NOMO-1 treated with dmso at 0.1 percent for 144 hours (cell line): ENCODE measurements around the gene PXDN.

Experiments
- DNase-seq: peaks from one replicate; lab custom pipeline; 2025; ENCODE audit not compliant: unreplicated experiment; lab: John Stamatoyannopoulos, UW

PXDN gene

DNA sequence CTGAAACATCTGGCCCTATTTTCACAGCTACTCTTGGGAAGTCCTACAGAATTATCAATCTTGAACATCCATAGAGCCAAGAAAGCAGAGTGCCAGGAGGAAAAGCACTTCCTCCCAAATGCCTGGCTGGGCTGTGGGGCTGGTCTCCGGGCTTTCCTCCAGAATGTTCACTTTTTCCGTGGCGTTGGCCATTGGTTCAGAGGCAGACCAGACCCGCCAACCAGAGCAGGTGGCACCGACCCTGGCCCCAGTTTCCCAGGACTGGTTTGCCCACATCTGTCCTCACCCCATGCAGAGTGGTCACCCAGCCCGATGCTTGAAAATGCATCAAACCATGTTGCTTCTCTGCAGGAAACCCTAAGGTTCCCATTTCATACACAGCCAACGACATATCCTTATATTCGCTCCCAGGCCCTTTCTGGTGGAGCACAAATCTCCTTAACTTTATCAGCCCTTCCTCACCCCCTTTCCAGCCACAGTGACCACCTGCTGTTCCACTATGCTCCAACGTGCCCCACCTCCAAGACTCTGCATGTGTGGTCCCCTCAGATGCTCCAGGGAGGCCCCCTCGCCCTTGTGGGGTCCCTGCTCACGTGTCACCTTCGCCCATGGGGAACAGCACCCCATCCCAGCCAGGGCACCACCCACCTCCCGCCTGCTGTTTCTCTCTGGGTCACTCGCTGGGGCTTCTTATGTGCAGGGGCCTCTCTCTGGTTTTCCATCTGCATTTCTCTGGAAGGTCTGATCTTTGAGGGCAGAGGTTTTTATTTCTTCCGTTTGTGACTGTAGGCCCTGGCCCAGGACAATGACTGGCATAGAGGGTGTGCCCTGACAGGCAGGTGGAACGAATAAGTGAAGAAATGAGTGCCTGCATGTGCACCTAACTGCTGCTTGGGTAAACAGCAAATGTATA, 92.9 kb downstream of the PXDN start:
- no peak for DNase-seq

DNA sequence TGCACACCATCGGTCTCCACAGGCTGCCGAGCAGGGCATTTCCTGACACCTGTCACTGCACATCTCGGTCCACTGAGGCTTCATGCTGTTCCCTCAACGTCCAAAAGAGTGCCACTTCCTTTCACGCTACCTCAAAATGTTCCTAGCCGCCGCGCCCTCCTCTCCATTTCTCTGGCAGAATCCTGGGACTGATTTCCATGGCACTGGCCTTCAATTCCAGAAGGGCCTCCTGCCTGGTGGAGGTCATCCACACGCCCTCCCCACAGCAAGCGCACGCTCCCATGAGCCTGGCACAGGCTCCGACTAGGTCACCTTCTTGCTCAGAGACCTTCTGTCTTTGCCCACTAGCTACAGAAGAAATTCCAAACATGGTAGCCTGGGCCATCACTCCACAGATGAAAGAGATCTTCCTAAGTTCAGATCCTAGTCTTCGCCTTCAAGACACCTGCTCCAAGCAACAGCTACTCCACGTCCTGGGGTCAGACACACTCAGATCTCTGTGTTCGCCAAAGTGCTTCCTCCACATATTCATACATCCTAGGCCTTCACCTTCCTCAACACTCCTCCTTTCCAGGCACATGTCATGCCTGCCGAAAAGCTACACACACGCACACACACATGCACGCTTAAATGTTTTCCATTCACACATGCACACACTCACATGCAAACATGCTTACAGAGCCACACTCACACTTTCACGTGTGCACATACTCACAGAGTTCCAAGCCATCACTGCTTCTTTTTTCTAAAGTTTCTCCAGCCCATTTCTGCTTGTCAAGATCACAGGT, 94.0 kb downstream of the PXDN start:
- DNase-seq, result no peak

DNA sequence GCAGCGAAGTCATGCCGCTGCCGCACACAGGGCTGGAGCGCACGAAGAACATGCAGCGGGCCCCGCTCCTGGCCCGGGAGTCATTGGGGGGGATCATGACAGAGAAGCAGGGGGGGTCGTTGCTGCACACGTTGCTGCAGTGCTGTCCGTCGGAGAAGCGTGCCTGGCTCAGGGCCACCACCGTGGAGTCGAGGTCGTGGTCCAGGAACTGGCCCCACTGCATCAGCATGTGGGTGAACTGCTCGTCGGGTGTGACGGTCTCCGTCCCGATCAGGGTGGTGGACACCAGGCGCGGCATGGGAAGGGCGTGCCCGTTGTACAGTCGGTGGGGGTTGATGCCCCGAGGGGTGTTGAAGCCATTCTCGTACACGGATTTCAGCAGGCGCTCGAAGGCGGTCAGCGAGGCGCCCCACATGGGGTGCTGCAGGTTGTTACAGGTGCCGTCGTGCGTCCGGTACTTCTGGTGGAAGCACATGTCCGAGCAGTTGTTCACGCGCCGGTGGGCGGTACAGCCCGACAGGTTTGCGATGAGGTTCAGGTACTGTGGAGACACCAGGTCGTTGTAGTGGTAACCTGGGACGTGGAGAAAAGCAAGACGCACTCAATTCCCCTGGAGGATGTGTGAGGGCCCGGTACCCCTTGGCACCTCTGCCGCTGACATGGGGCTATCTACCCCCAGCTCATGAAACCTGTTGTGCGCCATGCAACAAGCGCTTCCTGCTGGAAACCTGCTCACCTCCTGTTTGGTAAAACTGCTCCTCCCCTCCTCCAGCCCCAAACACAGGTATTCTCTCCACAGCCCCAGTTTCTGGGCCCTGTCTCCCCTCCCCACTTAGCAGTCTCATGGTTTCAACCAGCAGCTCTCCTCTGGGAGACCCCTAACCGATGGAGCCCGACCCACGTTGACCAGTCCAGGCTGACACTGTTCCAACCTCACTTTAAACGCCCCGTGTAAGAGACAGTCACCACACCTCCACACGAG, 94.9 kb downstream of the PXDN start:
- no peak for DNase-seq

DNA sequence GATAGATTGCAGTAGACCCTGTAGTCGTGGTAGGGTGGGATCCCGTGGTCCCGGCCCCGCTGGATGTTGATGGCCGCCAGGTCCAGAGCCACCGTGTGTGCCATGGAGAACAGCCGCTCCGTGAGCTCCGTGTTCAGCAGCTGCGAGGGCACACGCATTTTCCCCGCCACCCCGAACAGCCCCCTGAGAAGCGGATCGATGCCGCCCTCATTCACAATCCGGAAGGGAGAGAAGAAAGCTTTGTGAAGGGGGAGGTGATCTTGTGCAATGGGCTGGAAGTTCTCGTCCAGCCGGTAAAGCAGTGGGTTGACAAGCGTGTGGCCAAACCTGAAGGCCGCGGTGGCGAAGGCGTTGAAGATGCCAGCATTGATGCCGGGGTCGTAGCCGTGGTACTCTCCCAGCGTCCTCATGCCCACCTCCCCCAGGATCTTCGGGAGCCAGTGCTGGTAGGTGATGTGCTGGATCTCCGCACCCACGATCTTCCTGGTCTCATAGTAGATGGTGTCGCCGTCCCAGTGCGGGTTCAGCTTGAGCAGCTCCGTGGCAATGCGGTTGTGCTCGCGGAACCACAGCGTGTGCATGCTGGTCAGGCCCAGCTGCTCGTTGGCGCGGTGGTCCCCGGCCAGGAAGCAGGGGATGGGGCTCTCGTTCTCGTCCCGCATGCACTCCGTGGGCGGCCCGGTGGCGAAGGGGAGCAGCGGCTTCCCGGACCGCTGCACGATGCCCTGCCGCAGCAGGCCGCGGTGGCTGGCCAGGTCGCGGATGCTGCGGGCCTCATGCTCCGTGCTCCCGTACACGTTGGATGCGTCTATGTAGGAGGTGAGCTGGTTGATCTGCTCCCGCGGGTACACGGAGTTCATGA, 95.8 kb downstream of the PXDN start:
- no peak for DNase-seq

DNA sequence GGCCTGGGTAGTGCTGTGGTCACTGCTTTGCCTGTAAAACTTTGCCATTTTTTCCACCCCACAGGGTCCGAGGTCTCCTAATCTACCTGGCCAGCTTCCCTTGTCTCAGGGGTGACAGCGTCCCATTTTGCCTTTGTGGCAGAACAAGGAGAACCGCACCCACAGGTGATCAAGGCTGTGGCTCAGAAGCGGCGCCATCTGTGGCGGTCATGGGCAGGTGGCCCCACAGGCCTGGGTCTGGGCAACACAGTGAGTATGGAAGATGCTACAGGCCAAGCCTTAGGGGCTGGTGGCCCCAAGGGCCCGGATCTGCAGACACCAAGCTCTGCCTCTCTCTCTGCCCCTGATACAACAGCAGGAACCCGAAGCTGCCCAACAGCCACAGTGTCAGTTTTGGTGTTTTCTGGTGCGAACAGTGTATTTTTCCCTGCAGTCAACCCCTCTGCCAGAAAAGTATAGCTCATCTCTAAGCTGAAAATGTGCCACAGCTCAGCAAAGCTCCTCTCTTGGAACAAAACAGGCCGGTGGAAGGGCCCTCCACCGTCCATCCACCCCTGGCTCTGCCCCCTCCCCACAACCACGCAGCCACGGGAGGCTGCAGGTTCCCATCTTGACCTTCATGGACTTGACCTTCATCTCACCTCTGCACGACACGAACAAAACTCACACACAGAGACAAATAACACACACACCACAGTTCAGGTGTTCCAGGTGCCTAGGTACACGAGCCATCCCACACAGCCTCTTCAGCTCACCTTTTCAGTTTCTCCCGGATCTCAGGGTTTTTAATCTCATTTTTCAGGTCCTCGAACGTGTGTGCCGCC, 96.7 kb downstream of the PXDN start:
- DNase-seq, result no peak

DNA sequence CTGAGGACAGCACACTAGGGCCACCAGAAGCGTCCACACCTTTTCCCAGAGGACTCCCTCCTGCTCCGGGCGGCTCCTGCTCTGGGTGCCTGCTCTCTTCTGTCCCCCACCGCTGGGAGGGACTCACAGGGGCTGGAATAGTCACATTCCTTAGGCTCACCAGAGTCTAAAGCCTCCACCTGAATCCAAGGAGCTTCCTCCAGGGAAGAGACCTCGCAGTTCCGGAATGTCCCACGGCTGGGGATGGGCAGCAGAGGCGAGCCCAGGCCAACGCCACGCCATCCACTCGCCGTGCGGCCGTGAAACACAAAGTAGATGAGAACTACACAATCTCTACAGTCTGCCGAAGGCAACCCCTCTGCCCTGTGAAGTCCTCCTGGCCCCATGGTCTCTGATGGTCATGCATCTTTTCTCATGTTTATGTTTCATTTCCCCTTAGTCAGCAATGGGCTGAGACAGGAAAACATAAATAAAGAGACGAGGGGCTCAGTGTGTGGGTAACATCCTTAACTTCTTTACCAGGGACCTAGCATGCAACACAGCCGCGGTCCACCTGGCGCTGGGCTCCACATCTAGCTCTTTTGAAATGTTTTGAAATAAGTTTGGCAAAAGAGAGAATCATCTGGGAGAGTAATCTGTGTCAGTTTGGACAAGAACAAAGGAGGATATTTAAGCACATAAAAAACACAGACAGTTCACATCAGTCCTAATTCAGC, 98.4 kb downstream of the PXDN start:
- DNase-seq, result no peak

DNA sequence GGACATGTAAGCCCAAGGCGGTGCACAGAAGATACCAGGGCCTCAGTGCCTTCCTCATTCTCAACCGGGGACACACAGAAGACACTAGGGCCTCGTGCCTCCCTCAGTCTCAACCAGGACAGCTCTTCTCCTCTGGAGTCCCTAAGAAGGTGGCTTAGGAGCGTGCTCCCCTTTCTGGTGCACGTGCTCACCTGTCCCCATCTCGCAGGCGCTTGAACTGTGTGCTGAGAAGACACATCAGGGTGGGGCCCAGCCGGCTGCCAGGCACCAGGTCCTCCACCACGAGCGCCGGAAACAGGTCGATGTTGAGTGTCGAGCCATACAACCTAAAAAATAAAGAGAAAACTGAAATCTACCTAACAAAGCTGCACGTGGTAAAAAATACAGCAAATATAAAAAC, 99.9 kb downstream of the PXDN start:
- DNase-seq, result no peak

DNA sequence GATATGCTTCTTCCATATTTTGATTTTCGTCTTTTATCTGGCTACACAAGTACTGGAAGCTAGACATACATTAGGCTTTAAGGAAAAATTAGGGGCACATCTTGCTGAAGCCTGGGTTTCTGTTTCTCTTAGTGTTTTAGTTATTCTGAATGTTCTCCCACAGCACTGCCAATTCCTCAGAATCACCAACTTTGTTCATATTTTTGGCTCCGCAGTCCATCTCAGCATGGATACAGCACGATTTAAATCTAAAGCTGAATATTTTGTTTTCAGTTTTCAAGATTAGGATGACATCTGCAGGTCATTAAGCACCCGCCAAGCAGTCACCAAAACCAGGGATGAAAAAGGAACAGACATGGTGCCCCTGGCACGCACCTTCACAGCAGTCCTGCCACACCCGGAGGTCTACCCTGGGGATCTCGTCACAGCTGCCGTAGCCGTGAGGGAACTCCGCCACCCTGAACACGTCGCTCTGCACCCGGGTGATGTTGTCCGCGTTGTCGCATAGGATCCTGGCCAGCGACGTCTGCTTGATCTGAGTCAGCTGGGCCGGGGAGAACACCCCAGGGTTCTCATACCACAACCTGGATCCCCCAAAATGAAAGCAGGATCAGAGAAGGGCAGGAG, 101.2 kb downstream of the PXDN start:
- DNase-seq, result no peak

DNA sequence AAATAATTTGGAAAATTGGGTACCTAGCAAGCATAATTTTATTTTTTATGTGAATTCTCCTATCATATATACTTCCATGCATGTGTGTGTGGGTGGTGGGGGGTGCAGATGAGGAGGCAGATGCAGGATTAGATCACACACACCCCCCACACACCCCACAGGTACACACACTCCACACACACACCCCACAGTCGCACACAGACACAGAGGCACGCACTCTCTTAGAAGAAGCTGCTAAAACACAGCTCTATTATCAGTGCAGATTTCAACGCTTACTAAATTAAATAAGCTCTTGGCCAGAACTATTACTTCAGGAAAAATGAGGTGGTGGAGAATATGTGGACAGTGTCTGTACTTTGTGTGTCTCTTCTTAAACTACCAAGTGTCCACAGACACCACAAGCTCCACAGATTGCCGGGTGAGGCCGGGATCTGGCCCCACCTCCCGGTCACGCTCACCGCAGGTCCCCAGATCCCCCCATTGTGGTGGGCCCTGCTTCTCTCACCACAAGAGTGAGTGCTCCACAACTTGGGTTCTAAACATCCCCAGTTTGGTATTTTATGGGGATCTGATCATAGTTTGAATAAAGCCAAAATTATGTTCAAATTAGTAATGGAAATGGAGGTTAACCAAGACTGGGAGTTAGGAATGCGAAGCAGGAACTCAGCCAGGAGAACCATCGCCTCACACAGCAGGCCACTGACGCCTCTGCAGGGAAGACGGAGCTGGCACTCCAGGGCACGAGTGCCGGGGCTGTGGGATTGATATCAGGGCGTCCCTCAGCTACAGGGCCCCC, 102.1 kb downstream of the PXDN start:
- no peak for DNase-seq

DNA sequence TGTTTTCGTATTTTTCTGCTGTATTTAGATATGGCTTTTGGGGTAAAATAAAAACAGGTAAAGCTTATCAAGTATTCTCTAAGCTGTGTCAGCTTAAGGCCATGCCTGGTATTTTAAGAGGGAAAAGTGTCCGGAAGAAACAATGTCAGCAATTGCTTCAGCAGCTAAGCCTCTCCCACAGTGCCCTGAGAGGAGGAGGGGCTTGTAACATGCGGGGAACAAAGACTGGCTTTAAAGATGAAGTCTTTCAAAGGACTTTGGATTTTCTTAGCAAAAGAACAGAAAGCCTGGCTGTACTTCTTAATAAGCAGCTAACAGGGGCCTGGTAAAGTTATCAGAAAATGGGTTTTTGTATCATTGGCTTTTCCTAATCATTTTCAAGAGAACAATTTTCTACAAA, 102.8 kb downstream of the PXDN start:
- no peak for DNase-seq

DNA sequence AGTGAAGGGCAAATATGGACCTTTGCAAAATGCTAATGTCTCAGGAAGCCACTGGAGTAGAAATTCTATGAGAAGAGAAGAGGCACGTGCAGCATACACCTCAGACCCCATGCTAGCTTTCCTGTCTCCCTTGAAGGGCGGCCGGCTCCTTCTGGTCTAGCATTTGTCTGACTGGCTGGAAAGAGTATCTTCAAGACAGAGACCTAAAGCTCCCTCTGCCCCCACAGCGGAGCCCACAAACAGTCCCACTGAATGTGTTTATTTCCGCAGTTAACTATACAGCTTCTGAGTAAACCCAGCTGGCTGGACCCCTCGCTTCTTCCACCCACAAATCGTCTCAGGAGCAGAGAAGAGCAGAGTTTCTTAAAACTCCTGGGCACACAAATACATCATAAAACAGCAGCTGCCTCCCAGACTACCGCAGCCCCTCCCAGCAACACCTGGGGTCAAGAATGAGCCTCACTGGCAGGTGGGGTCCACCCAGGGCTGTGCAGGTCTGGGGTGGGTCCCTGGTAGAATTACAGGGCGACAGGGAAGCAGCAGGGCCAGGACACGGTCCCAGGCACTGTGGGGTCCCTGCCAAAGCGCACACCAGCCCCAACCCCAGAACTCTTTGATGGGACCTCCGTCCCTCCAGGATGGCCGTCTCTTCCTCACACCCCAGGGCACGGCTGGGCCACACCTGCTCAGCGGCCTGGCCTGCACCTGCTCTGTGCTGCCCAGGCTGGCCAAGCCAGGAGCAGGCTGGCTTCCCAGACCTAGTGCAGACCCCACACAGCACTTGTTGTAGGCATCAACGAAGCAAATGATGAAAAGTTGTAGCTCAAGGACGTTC, 103.8 kb downstream of the PXDN start:
- no peak for DNase-seq

DNA sequence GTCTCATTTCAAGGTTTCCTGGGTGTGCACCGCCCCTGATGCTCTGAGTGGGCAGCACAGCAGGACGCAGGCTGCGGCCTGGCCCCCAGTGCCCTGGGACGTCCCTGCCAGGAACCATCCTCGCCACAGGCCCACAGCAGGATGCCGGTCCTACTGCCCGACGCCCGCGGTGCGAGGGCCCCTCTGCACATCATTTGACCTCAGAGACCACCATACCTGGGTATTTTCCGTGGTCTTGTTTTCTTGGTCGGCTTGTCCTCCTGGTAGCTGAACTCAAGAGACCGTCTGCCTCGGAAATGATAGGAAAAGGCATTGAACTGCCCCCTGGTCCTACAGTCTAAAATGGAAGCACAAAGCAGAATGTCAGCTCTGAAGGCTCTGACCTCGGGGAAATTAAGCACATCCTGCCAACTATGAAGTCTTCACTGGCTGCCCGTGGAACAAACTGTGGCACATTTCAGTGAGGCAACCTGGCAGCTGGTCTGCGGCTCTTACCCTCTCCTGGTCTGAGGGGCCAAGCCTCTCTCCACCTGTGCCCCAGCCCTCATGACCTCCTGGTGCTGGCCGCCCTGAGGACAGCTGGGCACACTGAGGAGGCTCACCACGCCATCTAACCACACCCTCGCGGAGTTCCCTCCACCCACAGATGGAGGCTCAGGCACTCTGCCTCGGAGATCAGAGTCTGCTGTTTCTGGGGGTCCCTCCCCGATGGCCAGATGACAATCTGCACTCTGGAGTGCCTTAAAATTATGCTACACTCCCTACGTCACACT, 105.0 kb downstream of the PXDN start:
- DNase-seq, result no peak

DNA sequence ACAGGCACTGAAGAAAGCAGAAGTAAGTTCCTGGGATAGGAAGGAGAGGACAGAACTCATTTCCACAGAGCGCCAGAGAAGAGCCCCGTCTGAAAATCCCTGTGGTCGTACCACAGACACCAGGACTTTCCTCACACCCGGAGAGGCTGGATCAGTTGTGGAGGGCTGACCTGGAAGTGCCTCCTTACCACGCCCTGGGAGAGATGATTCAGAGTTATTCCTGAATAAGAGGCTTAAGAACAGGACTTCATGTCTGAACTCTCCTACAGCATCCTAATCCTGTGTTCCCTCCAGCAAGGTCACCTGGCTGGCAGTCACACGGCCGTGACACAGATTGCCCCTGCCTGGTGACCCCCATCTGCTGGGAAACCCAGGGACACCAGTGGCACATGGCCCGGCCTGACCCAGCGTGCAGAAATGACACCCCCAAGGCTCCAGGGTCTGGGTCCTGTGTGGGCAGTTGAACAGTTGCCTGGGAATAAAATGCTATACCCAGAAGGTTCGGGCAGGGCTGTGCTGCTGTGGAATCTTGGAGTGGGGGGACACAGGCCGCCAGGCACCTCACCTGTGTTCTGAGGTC, 105.9 kb downstream of the PXDN start:
- DNase-seq, result no peak

DNA sequence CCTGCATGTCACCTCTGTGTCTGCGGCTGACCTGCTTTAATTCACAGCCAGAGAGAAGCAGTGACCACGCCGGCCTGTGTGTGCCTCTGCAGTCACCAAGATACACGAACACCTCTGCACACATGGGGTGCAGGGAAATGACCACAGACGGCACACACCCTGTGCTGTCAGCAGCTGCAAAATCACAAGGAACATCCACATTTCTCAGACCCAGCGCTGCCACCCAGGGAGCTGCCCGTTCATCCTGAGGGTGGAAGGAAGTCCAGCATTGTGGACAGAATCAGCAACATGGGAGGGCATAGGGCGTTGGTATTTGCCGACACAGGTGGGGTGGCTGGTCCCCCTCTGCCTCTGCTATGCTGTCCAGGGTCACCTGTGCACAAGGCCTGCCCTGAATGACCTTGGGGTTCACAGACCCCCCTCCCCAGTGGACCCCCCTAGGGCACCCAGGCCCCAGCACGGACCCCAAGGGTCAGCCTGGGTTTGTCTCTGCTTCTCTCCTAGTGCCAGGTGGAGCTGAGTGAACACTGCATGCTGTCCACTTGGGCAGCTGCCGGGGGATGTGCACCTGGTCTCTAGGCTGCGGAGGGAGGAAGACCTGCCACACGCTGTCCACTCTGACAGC, 107.4 kb downstream of the PXDN start:
- DNase-seq, result no peak

DNA sequence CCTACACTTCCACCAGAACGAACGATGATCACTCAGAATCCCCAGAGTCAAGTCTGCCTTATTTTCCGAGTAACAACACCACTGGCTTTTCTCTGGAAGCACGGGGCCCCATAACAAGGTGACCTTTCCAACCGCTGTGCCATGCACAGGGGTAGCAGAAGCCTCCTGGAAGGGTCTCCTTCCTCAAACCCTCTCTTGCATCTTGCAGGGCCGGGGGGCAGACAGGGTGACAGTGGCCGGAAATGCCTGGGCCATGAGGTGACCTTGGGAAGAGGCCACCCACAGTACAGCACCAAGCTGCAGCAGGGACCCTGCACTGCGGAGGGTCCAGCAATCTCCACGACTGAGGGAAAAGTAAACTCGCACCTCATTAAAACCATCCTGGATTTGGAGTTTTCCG, 108.5 kb downstream of the PXDN start:
- DNase-seq, result no peak
